Activated naive CD8-positive, alpha-beta T cell treated with anti-CD3 and anti-CD28 coated beads, Interleukin-2, amount 50 U/mL, for 24 hours (primary cell): ENCODE results near the gene CREB3.

Source experiments
- ATAC-seq: fragments of 150-1000 bp; cut with Tn5 transposase; one replicate; pipeline ENCODE4 v1.10.0; 2021
- DNase-seq: peaks from one replicate; pipeline ENCODE4 v3.0.0; 2021
- H3K27ac Mint-ChIP-seq: one replicate; pipeline ENCODE4 v1.8.0; 2021; ENCODE audit warnings: mild to moderate bottlenecking, mixed read lengths
- H3K27me3 Mint-ChIP-seq: one replicate; pipeline ENCODE4 v1.8.0; 2021; ENCODE audit warnings: mixed read lengths
- H3K36me3 Mint-ChIP-seq: one replicate; pipeline ENCODE4 v1.8.0; 2021; ENCODE audit warnings: low read depth, mixed read lengths
- H3K4me1 Mint-ChIP-seq: one replicate; pipeline ENCODE4 v1.8.0; 2021; ENCODE audit warnings: mixed read lengths
- H3K4me3 Mint-ChIP-seq: one replicate; pipeline ENCODE4 v1.8.0; 2021; ENCODE audit warnings: mild to moderate bottlenecking, moderate library complexity, mixed read lengths
- H3K9me3 Mint-ChIP-seq: one replicate; pipeline ENCODE4 v1.8.0; 2021; ENCODE audit warnings: mixed read lengths

CREB3 gene

DNA sequence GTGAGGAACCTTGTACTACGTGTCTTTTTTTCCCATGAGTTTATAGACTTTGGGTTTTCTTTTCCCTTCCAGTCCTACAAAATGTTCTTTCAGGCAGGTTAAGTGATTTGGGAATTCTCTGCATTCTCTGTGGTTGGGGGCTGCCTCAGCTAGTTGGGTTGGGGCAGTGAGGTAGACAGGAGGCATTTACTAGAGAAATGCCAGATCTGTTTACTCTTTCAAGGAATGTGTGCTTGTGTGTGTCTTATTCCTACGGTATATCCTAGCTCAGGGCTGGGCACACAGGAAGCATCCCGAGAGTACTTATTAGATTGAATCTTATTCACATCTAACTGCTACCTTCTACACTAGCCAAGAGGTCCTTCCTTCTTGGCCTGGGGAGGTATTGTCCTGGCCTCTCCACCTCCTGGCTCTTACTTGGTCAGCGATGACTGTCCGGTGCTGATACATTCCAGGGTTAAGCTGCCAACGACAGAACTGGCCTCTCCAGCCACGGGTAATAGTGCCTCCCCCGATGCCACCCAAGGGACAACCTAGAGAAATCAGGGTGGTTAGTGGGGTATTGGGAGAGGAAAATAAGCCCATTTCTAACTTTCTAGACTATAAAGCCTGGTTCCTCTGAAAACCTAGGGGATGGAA lies 11.5 kb downstream of the CREB3 start:
- Mint-ChIP-seq H3K4me3 (no peak overlapping the region), H3K9me3 (no peaks in the 10 kb centered on the region), H3K4me1 (peaks cover 43% of the 10 kb centered on the region), H3K27ac (no peak overlapping the region), H3K27me3 (no peaks in the 10 kb centered on the region), H3K36me3 (peaks cover 35% of the 10 kb centered on the region)
- DNase-seq (no peak), ATAC-seq (no peak)

DNA sequence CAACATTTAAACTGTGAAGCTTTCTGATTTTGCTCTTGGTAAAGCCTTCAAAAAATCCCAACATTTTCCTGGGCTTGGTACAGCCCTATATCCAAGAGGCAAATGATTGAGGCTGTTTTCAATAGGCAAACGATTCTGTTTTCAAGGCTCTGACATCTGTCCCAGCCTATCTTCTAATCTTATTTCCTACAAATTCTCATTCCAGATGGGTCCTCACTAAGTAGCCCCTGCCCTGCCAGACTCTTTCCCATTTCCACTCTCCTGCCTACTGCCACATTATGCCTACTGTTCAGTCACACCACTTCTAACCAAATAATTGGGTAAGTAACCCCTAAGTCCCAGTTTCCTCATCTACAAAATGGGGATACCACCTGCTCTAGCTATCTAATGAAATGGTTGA lies 13.1 kb downstream of the CREB3 start:
- Mint-ChIP-seq H3K4me1 (peaks cover 54% of the 10 kb centered on the region), H3K36me3 (peaks cover 30% of the 10 kb centered on the region), H3K4me3 (peak overlapping the region; percentile 85), H3K27ac (no peak overlapping the region), H3K9me3 (no peaks in the 10 kb centered on the region), H3K27me3 (no peaks in the 10 kb centered on the region)
- ATAC-seq (no peak), DNase-seq (no peak)

DNA sequence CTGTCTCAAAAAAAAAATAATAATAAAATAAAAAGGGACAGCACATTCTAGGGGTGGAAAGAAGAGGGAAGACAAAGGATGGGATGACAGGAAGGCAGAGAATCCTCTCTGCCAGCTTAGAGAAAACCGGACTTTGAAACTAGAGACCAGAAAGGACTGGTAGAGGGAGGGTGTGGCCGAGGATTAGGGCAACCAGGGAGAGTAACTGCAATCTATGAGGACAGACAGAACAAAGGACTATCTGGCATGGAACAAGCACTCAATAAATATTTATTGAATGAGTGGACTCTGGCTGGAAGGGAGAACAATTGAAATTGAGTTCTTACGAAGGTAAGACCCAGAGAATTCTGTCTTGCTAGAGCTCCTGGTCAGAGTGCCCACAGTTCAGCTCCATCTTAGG lies 14.1 kb downstream of the CREB3 start:
- ATAC-seq (no peak), DNase-seq (no peak)
- H3K27me3 Mint-ChIP-seq: no peaks in the 10 kb centered on the region
- peaks cover 32% of the 10 kb centered on the region for H3K36me3 Mint-ChIP-seq
- no peak overlapping the region for H3K27ac Mint-ChIP-seq
- peaks cover 54% of the 10 kb centered on the region for H3K4me1 Mint-ChIP-seq
- H3K4me3 Mint-ChIP-seq: peak overlapping the region; percentile 85
- no peaks in the 10 kb centered on the region for H3K9me3 Mint-ChIP-seq

DNA sequence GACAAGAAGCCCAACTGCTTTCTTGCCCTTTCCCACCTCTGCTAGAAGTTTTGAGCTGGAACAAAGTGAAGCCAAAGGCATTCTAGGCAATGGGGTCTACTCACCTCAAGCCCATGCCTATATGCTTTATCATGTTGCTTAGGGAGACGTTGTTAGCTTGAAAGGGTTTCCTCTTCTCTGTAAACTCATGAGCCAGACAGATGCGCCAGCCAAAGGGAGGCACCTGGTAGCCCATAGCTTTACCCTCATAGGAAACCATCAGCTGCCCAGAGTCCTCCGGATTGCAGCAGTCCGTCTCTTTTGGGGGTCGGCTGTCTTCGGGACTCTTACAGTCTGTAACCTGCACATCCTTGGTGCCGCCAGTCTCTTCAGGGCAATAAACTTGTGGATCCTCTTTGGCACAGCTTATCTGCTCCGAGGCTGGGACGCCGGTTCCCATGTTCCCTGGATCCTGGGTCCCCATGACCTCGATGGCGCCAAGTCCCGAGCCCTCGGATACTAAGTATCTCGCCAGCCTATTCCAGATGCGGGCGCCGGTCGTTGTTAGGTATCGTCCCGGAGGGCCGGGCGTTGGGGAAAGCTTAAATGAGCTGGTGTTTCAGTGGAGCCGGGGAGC lies 15.9 kb downstream of the CREB3 start:
- H3K36me3 Mint-ChIP-seq: peaks cover 27% of the 10 kb centered on the region
- no peaks in the 10 kb centered on the region for H3K27me3 Mint-ChIP-seq
- peaks cover 43% of the 10 kb centered on the region for H3K4me1 Mint-ChIP-seq
- no peak for ATAC-seq
- no peaks in the 10 kb centered on the region for H3K9me3 Mint-ChIP-seq
- no peak overlapping the region for H3K27ac Mint-ChIP-seq
- peak overlapping the region; percentile 85 for H3K4me3 Mint-ChIP-seq
- no peak for DNase-seq

DNA sequence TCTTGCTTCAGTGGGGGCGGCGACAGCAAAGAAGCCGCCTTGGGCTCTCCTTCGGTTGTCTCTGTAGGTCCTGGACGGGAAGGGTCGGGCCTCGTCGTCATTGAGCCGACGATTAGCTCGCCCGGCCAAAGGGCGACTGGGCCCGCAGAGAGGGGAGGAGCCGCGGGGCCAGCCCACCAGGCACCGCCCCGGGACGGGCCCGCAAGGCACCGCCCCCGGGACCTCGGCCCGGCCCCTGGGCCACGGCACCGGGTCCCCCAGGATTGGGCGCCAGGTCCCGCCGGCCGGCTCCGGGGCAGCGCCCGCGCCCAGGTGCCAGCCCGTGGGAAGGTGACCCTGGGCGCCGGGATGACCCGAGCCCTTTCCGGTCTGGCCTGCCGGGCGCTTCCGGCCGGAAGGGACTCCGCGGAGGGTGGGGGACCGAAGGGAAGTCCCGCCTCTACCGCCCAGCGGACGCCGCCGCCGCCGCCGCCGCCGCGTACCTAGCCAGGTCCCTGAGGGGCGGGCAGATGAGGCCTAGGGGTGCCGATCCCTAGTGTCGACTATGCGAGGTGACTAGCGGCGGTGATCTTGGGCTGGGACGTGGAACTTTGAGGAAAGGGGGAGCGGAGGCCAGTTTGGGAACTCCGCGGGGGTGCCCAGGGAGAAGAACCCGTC lies 16.5 kb downstream of the CREB3 start, which contains the start of the genes GBA2 and RGP1:
Gene GBA2, minus strand, starts transcription at position 371 of the 657 bp plus-strand sequence. CDS start 524 bp downstream, outside the sequence.
Gene RGP1, plus strand, starts transcription at position 430 of the 657 bp plus-strand sequence. CDS start 469 bp downstream, outside the sequence.
- Mint-ChIP-seq H3K36me3 (peaks cover 27% of the 10 kb centered on the region), H3K27me3 (no peaks in the 10 kb centered on the region), H3K4me1 (peaks cover 41% of the 10 kb centered on the region), H3K9me3 (no peaks in the 10 kb centered on the region), H3K27ac (peak within 1 kb of the TSS; percentile 82), H3K4me3 (peak within 1 kb of the TSS; percentile 89)
- ATAC-seq (peak; percentile 91), DNase-seq (peak; percentile 80)

DNA sequence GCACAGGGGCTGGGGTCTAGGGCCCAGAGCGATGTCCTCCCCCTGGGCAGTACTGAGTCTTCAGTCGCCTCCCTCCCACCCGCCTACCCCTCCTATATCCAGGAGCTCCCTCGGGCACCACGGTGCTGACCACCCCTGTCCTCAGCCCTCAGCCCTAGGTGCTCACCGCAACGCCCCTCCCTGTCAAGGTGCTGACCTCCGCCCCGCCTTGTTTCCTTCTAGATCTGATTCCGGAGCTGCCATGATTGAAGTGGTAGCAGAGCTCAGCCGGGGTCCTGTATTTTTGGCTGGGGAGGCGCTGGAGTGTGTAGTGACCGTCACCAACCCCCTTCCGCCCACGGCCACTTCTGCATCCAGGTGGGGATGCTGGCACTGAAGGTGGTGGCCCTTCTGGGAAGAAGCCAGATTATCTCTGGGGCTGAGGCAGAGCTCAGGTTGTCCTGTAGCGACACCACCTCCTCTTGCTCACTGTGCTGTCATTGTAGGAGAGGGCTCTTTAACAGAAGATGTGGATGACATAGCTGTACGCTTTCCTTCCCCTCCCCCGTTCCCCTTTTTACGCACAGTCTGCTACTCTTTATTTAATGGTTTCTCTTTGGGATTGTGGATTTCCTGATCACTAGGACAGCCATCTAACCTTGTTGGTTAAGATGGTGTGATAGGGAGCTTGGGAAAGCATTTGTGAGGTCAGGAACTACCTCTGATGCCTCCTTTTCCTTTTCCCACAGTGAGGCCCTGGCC lies 17.2 kb downstream of the CREB3 start:
- Mint-ChIP-seq H3K27ac (peak overlapping the region; percentile 82), H3K9me3 (no peaks in the 10 kb centered on the region), H3K4me1 (peaks cover 41% of the 10 kb centered on the region), H3K4me3 (peak overlapping the region; percentile 89), H3K36me3 (peaks cover 21% of the 10 kb centered on the region), H3K27me3 (no peaks in the 10 kb centered on the region)
- DNase-seq (peak; percentile 48), ATAC-seq (peak; percentile 42)

DNA sequence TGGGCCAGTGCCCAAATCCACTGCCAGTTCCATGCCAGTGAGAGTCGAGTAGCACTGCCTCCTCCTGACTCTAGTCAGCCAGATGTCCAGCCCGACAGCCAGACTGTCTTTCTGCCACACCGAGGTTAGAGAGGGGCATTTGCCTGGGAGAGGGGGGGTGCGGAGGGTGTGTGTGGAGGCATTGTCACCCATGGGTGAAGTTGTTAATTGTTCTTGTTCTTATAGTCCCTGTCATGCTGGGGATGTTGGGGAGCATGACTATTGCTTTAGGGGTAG lies 17.7 kb downstream of the CREB3 start:
- peak overlapping the region; percentile 89 for H3K4me3 Mint-ChIP-seq
- no peak for ATAC-seq
- H3K36me3 Mint-ChIP-seq: peaks cover 20% of the 10 kb centered on the region
- H3K4me1 Mint-ChIP-seq: peaks cover 41% of the 10 kb centered on the region
- no peaks in the 10 kb centered on the region for H3K27me3 Mint-ChIP-seq
- no peaks in the 10 kb centered on the region for H3K9me3 Mint-ChIP-seq
- H3K27ac Mint-ChIP-seq: peak overlapping the region; percentile 82
- DNase-seq: no peak

DNA sequence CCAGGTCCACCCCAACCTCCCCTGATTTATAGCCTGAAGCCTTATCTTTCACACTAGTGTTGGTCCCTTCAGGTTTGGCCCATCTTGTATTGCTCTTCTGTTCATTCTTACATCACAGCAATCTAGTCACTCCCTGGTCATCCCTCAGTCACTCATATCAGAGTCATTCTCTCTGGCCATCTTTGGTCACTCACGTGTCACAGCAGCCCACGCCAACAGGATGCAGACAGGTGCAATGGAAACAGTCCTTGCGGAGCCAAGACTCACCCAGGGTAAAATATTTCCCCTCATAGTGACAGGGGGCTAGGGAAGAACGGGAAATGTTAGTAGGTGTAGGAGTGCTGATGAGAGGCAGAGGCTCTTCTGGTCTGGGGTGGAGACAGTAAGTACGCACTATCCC lies 21.0 kb downstream of the CREB3 start:
- peaks cover 35% of the 10 kb centered on the region for H3K4me1 Mint-ChIP-seq
- H3K4me3 Mint-ChIP-seq: no peak overlapping the region
- no peaks in the 10 kb centered on the region for H3K9me3 Mint-ChIP-seq
- no peaks in the 10 kb centered on the region for H3K27me3 Mint-ChIP-seq
- DNase-seq: no peak
- no peak for ATAC-seq
- H3K36me3 Mint-ChIP-seq: peaks cover 10% of the 10 kb centered on the region
- no peak overlapping the region for H3K27ac Mint-ChIP-seq

DNA sequence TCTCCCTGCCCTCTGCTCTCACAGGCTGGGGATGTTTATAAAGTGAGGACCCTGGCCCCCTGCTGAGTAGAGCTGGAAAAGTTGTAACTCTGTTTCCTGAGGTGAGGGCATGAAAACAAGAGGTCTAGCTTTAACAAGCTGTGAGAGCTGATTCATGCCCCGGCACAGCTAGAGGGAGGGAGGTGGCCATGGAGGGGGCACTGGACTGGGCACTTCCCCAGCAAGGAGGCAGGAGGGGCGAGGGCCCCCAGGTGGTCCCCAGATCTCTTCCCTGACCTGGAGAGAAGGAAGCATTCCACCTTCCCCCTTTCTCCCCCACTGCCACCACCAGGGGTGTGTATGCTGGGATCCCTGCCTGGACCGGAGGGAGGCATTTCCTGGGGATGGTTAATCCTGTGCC lies 21.8 kb downstream of the CREB3 start, which contains the start of gene MSMP:
Gene MSMP, minus strand, starts transcription at position 13 of the 400 bp plus-strand sequence. CDS start 147 bp downstream, outside the sequence.
- peaks cover 43% of the 10 kb centered on the region for H3K4me1 Mint-ChIP-seq
- ATAC-seq: no peak
- no peaks in the 10 kb centered on the region for H3K27me3 Mint-ChIP-seq
- peaks cover 15% of the 10 kb centered on the region for H3K36me3 Mint-ChIP-seq
- H3K9me3 Mint-ChIP-seq: no peaks in the 10 kb centered on the region
- H3K4me3 Mint-ChIP-seq: no peak within 1 kb of the TSS
- no peak for DNase-seq
- no peak within 1 kb of the TSS for H3K27ac Mint-ChIP-seq

DNA sequence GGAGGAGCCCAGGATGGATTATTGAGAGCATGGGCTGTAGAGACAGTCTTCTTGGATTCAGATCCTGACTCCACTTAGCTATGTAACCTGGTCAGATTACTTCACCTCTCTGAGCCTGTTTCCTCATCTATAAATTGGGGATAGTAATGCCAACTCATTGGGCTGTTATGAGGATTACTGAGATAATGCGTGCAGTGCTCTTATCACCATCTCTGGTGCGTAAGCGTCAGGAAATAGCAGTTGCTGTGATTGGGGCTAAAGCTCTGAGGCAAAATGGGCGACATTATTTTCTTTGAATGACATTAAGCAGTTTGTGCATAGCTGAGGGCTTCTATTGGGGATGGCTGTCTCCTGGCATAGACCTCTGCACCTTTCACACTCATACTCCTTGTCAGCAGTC lies 22.6 kb downstream of the CREB3 start:
- Mint-ChIP-seq H3K36me3 (peaks cover 15% of the 10 kb centered on the region), H3K27me3 (no peaks in the 10 kb centered on the region), H3K9me3 (no peaks in the 10 kb centered on the region), H3K4me1 (peaks cover 43% of the 10 kb centered on the region), H3K27ac (no peak overlapping the region), H3K4me3 (no peak overlapping the region)
- ATAC-seq: no peak
- no peak for DNase-seq

DNA sequence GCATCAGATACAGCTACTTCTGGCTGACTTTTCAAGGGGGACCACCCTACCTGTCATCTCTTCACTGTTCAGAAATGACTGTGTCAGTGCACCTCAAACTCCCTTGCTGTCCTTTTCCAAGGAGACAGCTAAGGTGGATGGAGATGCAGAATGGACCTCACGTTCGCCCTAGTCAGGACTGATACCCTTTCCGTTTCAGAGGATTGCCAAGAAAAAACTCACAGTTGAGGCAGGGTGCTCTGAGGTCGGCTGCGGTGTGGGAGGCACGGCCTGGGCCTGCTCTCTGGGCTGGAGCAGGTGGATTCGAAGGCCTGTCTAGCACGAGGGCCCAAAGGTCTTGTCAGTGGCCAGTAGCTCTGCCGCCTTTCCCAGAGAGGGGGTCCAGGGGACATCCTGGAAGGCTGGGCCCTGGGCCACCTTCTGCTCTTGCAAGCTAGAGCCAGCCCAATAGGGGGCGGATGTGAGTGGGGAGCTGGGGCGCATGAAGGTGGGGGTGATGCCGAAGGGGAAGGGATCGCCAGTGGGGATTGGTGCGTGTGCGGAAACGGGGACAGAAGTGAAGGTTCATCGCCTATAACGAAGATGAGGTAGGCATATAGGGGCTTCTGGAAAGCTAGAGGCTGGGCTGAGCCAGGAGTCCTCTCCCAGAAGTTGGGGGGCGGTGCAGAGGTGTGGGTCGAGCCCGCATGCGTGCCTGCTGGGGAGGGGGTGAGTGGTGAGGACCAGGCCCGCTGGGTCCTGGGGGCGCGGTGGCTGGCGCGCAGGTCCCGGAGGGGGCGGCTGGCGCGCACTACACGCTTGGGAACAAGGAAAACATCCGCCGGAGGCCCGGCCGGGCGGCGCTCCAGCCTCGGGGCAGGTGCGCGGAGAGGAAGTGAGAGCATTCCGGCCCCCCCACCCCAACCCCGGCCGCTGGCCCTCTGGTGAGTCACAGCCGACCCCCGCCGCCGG lies 24.1 kb downstream of the CREB3 start:
- no peaks in the 10 kb centered on the region for H3K9me3 Mint-ChIP-seq
- peak overlapping the region; percentile 97 for H3K4me3 Mint-ChIP-seq
- peaks cover 13% of the 10 kb centered on the region for H3K36me3 Mint-ChIP-seq
- ATAC-seq (peak; percentile 83), DNase-seq (peak; percentile 84)
- peaks cover 39% of the 10 kb centered on the region for H3K4me1 Mint-ChIP-seq
- H3K27ac Mint-ChIP-seq: peak overlapping the region; percentile 95
- no peaks in the 10 kb centered on the region for H3K27me3 Mint-ChIP-seq

DNA sequence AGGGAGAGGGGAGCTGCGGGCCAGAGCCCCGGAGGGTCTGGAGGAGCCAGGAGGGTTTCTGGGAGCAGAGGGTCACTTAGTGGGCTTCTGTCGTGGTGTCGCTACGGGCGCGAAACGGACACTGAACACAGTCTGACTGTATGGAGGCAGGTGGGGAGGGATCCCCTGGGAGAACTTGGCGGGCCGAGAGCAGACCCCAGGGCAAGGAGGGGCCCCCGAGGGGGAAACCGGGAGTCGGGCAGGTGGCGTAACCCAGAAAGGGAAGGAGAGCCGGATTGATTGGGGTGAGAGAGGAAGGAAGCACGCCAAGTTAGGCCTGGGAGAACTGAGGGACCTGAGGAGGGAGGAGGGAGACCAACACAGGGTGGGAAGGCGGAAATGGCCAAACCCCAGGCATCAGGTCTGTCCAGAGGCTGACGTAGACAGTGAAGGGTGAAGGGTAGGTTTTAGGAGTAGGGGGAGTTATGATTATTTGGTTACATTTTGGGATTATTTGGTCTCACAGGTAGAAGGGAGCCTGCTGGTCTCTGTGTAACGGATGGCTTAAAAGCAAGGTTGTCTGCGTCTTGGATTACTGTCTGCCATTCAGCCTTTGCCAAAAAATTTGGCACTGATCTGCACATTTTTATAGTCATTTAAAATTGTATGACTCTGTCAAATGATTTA lies 24.9 kb downstream of the CREB3 start:
- Mint-ChIP-seq H3K4me1 (peaks cover 39% of the 10 kb centered on the region), H3K9me3 (no peaks in the 10 kb centered on the region), H3K36me3 (peaks cover 10% of the 10 kb centered on the region), H3K4me3 (peak overlapping the region; percentile 97), H3K27ac (peak overlapping the region; percentile 95), H3K27me3 (no peaks in the 10 kb centered on the region)
- ATAC-seq (peak; percentile 47), DNase-seq (peak; percentile 36)

DNA sequence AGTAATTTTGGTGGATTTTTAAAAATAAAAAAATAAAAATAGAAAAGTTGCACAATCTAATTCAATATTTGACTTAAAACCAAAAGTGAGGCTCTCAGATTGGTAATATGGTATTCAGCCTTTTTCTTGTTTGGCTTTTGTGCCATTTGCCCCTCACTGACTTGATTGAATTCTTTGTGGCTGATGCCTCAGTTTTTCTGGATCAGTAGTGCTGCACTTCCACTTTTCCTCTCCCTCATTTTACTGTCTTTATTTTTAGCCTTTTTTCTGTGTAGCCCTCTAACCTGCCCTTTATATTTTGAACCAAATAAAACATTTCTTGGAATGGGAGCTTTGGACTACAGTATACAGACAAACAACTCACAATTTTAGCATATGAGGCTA lies 25.4 kb downstream of the CREB3 start:
- H3K27me3 Mint-ChIP-seq: no peaks in the 10 kb centered on the region
- H3K9me3 Mint-ChIP-seq: no peaks in the 10 kb centered on the region
- ATAC-seq (no peak), DNase-seq (no peak)
- peak overlapping the region; percentile 47 for H3K27ac Mint-ChIP-seq
- H3K36me3 Mint-ChIP-seq: peaks cover 8% of the 10 kb centered on the region
- peaks cover 39% of the 10 kb centered on the region for H3K4me1 Mint-ChIP-seq
- peak overlapping the region; percentile 97 for H3K4me3 Mint-ChIP-seq
